Measurements from ENCODE around the gene PALM. TPM values are rescaled to one million over a fixed set of nuclear protein-coding genes. Genes with fewer than 3 reads are reported as not detected.
"Not testable (repeated sequence)": the region's sequence is repeated elsewhere in the genome, so short reads cannot be mapped to it uniquely, and the experiment has no call there.

The PALM gene
- total RNA-seq, 1 donor from 2014 or later: 130 TPM

DNA sequence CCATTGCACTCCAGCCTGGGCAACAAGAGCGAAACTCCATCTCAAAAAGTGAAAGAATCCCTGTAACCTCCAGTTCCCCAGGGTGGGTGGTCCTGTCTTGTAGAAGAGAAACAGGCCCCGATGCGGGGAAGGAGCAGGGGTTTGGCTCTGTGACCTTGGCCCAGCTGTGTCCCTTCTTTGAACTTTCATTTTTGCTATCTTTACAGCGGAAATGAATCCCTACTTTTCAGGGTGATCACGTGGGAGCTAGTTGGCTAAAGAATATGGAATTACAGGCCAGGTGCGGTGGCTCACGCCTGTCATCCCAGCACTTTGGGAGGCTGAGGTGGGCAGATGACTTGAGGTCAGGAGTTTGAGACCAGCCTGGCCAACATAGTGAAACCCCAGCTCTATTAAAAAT, 36.4 kb downstream of the PALM start:
- DNase-seq (ENCODE audit: low spot score); intact Hi-C loops (cut with DNase I); ATAC-seq: not testable (repeated sequence)

DNA sequence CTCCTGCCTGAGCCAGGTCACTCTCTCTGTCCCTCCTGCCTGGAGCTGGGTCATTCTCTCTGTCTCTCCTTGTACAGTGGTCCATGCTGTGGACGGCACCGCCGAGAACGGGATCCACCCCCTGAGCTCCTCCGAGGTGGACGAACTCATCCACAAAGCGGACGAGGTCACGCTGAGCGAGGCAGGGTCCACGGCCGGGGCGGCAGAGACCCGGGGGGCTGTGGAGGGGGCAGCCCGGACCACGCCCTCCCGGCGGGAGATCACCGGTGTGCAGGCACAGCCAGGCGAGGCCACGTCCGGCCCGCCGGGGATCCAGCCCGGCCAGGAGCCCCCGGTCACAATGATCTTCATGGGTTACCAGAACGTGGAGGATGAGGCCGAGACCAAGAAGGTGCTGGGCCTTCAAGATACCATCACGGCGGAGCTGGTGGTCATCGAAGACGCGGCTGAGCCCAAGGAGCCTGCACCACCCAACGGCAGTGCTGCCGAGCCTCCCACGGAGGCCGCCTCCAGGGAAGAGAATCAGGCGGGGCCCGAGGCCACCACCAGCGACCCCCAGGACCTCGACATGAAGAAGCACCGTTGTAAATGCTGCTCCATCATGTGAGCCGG, 37.6 kb downstream of the PALM start:
- ATAC-seq: no peak
- intact Hi-C loops (cut with DNase I): no loop called here
- DNase-seq (ENCODE audit: low spot score): no peak

DNA sequence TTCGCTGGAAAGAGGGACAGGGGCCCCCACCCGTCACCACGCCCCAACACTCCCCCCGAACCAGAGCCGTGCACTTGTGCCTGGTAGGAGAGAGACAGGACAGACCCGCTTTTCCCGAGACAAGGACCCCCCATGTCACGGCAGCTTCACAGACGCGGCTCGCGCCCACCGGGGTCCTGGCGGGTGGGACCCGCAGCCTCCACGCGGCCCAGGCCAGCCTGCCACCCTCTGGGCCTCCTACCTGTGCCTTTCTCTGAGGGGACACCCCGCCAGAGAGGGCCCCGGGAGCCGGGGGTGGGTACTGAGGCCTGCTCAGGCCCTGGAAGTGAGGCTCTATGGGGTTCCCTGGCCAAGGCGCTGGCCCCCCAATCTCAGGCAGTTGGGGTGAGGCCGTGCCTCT, 38.2 kb downstream of the PALM start:
- ATAC-seq: no peak
- intact Hi-C loops (cut with DNase I): no loop called here

DNA sequence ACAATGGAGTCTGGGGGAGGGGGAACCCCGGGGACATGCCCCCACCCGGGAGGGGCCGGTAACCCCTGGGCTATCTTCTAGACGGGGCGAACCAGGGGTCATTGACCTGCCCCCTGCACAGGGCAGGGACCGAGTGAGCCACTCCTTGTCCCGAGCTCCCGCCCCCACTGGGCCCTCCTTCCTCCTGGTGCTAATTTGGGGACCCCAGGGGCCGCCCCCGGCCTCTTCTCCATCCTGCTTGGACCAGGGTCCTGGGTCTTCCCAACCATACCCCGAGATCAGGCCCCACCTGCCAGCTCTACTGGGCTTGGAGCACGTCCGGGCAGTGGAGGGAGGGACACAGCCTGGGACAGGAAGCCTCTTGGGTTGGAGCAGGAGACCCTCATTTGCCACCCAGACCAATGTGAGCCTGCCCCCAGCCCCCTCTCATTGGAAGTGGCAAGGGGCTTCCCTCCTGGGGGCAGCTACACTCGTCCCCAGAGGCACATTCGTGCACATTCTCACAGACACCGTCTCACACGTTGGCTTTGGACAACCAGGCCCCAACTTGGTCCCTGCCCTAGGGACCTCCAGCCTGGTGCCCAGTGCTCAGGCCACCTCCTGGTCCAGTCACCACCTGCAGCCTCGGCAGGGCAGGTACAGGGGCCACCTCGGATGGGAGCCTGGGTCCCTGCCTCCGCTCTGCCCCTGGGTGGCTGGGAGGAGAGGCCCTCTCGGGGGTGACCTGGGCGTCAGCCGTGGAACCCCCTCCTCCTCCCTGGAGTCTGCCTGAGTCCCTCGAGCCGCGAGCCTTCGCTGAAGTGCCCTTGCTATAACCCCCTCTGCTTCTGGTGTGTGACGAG, 38.9 kb downstream of the PALM start:
- intact Hi-C loops (cut with DNase I): no loop called here
- no peak for DNase-seq (ENCODE audit: low spot score)
- ATAC-seq: no peak

More for the DNA sequence above, 38.2 kb downstream of the PALM start:
- no peak for DNase-seq (ENCODE audit: low spot score)

DNA sequence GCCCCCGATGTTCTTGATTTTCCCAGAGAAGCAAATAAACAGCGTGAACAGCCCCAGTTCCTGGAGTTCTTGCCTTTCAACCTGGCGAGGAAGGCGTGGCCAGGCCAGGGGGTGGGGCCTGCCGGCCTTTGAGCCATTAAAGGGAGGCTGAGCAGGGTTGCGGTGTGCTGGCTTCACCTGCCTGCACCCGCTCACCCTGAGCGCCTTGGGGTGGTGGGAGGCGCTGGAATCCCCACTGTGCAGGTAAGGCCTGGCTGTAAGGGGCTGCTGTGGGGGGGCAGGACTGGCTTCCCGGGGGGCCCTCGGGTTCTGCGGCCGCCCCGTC, 39.5 kb downstream of the PALM start:
- DNase-seq (ENCODE audit: low spot score) (no peak), ATAC-seq (no peak)
- intact Hi-C loops (cut with DNase I): no loop called here

DNA sequence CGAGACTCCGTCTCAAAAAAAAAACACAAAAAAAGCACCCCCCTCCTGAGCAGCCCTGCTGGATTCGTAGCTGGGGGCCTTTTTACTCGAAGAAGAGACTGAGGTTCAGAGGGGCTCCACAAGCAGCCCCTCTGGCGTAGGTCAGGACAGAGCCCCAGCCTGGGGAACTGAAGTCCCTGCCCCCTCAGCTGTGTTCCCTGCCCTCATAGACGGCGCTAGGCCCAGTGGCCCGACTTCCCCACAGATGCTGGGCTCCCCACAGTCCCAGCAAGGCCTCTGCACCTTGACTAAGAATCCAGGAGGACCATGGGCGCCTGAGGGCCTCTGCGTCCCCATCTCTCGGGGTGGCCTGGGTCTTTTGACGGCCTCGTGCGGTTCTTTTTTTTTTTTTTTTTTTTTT, 41.1 kb downstream of the PALM start:
- intact Hi-C loops (cut with DNase I): no loop called here
- DNase-seq (ENCODE audit: low spot score): no peak
- ATAC-seq: no peak

DNA sequence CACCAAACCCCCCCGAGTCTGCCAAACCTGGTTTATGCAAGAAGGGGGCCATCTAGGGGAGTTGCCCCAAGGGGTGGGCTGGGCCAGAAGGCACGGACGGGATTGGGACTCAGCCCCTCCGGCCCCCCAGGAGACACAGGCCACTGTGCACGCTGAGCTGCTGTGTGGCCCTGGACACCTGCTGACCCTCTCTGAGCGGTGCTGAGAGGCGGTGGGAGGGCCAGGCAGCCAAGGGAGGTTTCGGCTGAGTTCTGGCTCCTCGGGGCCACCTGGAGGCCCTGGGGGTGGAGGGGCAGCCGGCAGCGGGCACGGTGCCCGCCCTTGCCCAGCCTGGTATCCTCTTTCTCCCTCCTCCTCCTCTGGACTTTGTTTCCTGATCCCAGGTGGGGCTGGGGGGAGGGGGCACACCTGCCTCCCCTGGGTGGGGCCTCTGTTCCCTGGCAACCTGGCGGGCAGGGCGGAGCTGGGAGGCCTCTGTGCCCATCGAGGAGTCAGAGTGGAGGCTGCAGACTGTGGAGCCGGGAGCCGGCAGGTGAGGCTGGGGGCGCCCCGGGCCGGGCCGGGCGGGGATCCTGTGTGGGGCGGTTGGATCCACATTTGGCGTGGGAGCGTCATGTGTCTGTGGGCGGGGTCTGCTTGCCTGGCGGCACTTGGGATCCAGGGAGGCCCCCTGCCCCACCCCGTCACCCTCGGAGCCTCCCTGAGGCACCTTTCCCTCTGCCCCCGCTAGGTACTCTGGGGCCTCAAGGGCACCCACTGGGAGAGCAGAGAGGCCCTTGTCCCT, 42.1 kb downstream of the PALM start, which contains the start of gene MISP:
TSS of gene MISP (plus strand) at position 473 of the 784 bp plus-strand sequence. CDS start 5,835 bp downstream, outside the sequence.
- intact Hi-C loops (cut with DNase I): no loop called here
- ATAC-seq (no peak), DNase-seq (ENCODE audit: low spot score) (no peak)

DNA sequence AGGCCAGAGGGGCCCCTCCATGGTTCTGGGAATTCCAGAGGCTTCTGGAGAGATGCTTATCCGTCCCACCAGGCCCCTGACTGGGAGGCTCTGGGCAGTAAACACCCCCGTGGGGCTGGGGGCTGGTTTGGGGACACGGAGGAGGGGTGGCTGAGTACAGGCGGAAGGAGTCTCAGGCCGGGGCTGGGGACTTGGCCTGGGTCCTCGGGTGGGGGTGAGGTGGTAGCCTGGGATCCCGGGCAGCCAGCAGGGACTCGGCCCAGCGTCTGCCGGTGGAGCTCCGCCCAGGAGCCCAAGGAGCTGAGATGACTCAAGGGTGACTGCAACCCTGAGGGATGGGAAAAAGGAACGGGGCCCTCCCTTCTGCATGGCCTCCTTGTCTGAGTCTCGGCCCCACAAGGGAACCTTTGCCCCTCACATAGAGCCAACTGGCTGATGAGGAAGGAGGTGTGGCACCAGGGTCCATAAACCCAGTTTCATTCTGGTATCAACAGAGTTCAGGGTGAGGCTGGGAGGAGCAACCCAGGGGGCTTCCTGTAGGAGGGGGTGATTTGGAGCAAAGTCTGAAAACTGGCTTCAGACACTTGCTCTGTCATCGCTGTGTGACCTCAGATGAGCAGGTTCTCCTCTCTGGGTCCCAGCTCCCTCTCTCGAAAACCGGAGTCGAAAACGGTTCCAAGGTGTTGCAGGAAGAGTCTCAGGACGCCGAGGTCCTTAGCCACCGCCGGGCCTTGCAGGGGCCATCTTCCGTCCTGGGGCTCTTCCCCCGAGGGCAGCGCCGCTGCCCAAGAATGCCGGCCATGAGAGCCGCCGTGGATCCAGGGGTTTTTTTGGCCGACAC, 43.0 kb downstream of the PALM start:
- intact Hi-C loops (cut with DNase I): no loop called here
- no peak for DNase-seq (ENCODE audit: low spot score)
- ATAC-seq: no peak

DNA sequence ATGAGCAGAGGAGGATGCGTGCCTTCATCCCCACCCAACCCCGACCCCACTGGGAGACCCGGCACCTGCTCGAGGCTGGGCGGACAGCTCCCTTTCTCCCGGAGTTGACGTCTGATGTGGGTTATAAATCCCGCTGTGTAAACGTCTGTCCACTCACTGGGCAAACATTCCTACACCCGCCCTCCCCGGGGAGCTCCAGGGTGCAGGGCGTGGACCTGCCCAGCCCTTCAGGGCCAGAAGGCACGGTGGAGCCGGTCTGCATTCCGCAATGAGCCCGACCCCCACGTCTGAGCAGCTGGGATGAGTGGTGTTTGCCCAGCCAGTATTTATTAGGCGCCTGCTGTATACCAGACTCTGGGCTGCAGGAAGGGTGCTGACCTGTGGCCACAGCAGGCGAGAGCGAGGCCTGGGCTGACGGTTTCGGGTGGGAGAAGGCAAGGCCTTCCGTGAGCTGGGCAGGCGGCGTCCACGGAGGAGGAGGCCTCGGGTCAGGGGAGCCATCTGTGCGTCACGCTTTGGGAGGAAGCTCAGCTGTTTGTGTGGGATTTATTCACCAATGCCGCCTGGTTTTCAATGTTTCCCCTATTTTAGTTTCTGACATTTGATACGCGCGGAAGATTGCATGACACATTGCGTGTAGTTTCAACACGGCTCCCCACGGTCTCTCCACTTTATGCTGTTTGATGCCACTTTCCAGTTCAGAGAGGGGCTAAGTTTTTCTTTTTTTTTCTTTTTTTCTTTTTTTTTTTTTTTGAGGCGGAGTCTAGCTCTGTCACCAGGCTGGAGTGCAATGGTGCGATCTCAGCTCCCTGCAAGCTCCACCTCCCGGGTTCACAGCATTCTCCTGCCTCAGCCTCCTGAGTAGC, 44.1 kb downstream of the PALM start:
- DNase-seq (ENCODE audit: low spot score) (peak; percentile 77), ATAC-seq (peak; percentile 69)
- intact Hi-C loops (cut with DNase I): no loop called here

DNA sequence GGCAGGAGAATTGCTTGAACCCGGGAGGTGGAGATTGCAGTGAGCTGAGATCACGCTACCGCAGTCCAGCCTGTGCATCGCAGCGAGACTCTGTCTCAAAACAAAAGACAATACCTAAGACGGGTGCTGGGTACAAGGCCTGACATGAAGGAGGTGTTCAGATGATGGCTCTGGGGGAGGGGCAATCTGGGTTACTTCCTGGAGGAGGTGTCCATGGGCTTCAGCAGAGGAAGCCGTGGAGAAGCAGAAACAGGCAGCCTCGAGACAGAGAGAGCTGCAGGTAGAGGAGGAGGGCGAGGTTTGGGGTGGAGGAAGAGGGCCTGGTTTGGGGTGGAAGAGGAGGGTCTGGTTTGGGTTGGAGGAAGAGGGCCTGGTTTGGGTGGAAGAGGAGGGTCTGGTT, 45.8 kb downstream of the PALM start:
- DNase-seq (ENCODE audit: low spot score) (no peak), ATAC-seq (no peak)
- intact Hi-C loops (cut with DNase I): no loop called here

DNA sequence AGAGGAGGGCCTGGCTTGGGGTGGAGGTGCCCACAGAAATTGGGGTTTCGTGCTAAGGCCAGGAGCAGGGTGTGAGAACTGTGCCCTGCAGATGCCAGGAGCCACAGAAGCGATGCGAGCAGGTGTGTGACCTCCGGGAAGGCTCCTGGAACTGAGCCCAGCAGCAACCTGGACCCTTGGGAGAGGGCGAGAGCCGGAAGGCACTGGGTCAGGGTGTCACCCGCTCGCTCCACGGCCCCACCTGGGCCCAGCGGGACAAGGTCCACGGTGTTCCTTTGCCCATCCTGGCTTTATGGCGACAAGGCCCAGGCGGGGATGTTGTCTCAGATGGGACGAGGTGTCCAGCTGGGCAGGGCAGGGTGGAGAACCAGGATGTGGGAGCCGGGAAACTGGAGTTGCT, 46.3 kb downstream of the PALM start:
- ATAC-seq (no peak), DNase-seq (ENCODE audit: low spot score) (no peak)
- intact Hi-C loops (cut with DNase I): no loop called here

DNA sequence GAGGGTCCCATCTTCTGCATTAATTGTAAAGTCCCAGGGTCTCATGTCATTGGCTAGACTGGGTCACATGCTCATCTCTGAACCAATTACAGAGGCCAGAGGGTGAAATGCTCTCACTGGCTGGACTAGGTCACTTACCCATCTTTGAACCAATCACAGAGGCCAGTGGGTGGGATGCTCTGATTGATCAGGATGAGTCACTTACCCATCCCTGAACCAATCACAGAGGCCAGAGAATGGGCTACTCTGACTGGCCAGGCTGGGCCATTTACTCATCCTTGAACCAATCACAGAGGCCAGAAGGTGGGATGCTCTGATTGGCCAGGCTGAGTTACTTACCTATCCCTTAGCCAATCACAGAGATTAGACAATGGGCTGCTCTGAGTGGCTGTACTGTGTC, 47.5 kb downstream of the PALM start:
- ATAC-seq (no peak), DNase-seq (ENCODE audit: low spot score) (no peak)
- intact Hi-C loops (cut with DNase I): no loop called here

DNA sequence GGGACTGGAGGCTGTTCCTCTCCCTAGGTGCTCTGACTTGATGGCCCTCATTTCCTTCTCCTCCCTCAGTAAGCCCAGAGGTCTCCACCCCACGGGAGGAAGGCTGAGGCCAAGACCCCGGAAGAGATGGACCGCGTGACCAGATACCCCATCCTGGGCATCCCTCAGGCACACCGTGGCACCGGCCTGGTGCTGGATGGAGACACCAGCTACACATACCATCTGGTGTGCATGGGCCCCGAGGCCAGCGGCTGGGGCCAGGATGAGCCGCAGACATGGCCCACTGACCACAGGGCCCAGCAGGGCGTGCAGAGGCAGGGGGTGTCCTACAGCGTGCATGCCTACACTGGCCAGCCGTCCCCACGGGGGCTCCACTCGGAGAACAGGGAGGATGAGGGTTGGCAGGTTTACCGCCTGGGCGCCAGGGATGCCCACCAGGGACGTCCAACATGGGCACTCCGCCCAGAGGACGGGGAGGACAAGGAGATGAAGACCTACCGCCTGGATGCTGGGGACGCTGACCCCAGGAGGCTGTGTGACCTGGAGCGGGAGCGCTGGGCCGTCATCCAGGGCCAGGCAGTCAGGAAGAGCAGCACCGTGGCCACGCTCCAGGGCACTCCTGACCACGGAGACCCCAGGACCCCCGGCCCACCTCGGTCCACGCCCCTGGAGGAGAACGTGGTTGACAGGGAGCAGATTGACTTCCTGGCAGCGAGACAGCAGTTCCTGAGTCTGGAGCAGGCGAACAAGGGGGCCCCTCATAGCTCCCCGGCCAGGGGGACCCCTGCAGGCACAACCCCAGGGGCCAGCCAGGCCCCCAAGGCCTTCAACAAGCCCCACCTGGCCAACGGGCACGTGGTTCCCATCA, 48.3 kb downstream of the PALM start:
- intact Hi-C loops (cut with DNase I): no loop called here
- no peak for ATAC-seq

DNA sequence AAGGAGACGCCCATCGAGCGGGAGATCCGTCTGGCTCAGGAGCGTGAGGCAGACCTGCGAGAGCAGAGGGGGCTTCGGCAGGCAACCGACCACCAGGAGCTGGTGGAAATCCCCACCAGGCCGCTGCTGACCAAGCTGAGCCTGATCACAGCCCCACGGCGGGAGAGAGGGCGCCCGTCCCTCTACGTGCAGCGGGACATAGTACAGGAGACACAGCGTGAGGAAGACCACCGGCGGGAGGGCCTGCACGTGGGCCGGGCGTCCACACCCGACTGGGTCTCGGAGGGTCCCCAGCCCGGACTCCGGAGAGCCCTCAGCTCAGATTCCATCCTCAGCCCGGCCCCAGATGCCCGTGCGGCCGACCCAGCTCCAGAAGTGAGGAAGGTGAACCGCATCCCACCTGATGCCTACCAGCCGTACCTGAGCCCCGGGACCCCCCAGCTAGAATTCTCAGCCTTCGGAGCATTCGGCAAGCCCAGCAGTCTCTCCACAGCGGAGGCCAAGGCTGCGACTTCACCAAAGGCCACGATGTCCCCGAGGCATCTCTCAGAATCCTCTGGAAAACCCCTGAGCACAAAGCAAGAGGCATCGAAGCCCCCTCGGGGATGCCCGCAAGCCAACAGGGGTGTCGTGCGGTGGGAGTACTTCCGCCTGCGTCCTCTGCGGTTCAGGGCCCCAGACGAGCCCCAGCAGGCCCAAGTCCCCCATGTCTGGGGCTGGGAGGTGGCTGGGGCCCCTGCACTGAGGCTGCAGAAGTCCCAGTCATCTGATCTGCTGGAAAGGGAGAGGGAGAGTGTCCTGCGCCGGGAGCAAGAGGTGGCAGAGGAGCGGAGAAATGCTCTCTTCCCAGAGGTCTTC, 49.3 kb downstream of the PALM start:
- intact Hi-C loops (cut with DNase I): no loop called here
- DNase-seq (ENCODE audit: low spot score) (no peak), ATAC-seq (no peak)

More for the DNA sequence above, 48.3 kb downstream of the PALM start:
- DNase-seq (ENCODE audit: low spot score): no peak

DNA sequence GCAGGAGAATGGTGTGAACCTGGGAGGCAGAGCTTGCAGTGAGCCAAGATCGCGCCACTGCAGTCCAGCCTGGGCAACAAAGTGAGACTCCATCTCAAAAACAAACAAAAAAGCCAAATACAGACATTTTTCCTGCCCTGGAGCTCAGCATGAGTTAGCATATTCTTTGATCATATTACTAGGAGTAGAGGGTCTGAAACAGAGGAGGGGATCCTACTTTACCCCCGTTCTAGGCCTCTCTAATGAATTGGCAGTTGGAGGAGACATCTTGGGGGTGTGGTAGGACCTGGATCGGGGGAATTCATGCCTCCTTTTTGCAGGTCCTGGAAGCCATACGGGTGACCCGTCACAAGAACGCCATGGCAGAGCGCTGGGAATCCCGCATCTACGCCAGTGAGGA, 54.4 kb downstream of the PALM start:
- DNase-seq (ENCODE audit: low spot score) (no peak), ATAC-seq (no peak)
- intact Hi-C loops (cut with DNase I): no loop called here

DNA sequence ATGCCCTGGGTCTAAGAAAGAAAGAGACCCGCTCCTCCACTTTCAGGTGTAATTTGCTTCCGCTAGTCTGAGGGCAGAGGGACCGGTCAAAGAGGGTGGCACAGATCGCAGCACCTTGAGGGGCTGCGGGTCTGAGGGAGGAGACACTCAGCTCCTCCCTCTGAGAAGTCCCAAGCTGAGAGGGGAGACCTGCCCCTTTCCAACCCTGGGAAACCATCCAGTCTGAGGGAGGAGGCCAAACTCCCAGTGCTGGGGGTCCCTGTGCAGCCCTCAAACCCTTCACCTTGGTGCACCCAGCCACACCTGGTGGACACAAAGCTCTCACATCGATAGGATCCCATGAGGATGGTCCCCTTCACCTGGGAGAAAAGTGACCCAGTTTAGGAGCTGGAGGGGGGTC, 55.1 kb downstream of the PALM start:
- intact Hi-C loops (cut with DNase I): no loop called here
- DNase-seq (ENCODE audit: low spot score): no peak
- ATAC-seq: no peak

Measured in sciatic nerve (tissue), 2 donors.